PFSK-1 (cell line): ENCODE data around the gene DNAAF9.
A peak's percentile ranks its signal among the peaks of the same experiment; 100 is the strongest.

Experiments
- POLR2AphosphoS5 ChIP-seq: IDR thresholded peaks from 2 replicates; pipeline ENCODE4 v1.6.1; 2012; ENCODE audit warnings: low read depth, mild to moderate bottlenecking, control low read depth, low read length, moderate library complexity
- SIN3A ChIP-seq: IDR thresholded peaks from 2 replicates; pipeline ENCODE4 v1.6.1; 2012; ENCODE audit warnings: mild to moderate bottlenecking, low read length, moderate library complexity, borderline replicate concordance; ENCODE audit not compliant: insufficient read depth
- TAF1 ChIP-seq: IDR thresholded peaks from 2 replicates; pipeline ENCODE4 v1.6.1; 2012; ENCODE audit warnings: low read length, control low read depth, borderline replicate concordance; ENCODE audit not compliant: insufficient read depth
- TF ChIP-seq, protein P1 (sequence below), 2 experiments: IDR thresholded peaks; 2 replicates each; pipeline versions ENCODE4 v1.6.1 to v1.8.0; 2011 to 2012; ENCODE audit warnings: low read depth in 2 of 2, low read length in 2 of 2, control low read depth in 1 of 2, inconsistent platforms in 1 of 2, mild to moderate bottlenecking in 1 of 2, moderate library complexity in 1 of 2; ENCODE audit not compliant: insufficient read depth in 1 of 2

DNA sequence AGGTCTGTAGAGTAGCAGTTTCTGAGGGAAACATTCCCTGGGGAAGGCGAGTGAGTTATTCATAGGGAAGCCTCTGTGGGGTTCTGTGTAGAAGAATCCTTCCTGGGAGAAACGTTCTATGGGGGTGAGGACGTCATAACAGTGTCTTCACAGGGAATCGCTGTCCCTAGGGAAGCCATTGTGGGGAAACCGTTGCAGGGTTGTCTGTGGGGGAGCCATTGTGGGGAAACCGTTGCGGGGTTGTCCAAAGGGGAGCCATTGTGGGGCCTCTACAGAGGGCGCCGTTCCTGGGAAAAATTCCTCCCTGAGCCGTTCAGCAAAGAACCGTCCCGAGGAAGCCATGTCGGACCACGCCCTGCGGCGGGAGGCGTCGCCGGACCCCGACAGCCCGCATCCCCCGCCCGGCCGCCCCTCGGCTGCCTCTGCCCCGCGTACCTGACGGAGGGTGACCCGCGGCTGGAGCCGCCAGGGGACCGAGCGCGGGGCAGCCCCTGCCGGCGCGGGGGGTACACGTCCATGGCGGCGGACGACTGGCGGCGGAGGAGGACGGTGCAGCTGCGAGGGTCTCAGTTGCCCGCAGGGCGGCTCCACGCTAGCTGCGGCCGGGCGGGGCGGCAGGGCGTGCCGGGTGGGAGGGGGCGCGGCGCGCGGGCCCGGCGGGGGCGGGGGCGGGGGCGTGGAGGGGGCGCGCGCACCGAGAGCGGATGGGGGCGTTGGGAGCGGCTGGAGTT is at the start of gene DNAAF9:
- TF ChIP-seq TAF1 (no peak), POLR2AphosphoS5 (no peak), SIN3A (0 out of 2 replicates have a peak, but pooled peaks have one; percentile 7)
- TF ChIP-seq, protein P1, sequence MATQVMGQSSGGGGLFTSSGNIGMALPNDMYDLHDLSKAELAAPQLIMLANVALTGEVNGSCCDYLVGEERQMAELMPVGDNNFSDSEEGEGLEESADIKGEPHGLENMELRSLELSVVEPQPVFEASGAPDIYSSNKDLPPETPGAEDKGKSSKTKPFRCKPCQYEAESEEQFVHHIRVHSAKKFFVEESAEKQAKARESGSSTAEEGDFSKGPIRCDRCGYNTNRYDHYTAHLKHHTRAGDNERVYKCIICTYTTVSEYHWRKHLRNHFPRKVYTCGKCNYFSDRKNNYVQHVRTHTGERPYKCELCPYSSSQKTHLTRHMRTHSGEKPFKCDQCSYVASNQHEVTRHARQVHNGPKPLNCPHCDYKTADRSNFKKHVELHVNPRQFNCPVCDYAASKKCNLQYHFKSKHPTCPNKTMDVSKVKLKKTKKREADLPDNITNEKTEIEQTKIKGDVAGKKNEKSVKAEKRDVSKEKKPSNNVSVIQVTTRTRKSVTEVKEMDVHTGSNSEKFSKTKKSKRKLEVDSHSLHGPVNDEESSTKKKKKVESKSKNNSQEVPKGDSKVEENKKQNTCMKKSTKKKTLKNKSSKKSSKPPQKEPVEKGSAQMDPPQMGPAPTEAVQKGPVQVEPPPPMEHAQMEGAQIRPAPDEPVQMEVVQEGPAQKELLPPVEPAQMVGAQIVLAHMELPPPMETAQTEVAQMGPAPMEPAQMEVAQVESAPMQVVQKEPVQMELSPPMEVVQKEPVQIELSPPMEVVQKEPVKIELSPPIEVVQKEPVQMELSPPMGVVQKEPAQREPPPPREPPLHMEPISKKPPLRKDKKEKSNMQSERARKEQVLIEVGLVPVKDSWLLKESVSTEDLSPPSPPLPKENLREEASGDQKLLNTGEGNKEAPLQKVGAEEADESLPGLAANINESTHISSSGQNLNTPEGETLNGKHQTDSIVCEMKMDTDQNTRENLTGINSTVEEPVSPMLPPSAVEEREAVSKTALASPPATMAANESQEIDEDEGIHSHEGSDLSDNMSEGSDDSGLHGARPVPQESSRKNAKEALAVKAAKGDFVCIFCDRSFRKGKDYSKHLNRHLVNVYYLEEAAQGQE (IDR thresholded peaks at IDR 0.05; ENCODE audit: insufficient read depth in 1 of 2, low read depth in 2 of 2, low read length in 2 of 2), result no peak
